ENCODE measurements around the gene TP53I11.

Gene TP53I11

DNA sequence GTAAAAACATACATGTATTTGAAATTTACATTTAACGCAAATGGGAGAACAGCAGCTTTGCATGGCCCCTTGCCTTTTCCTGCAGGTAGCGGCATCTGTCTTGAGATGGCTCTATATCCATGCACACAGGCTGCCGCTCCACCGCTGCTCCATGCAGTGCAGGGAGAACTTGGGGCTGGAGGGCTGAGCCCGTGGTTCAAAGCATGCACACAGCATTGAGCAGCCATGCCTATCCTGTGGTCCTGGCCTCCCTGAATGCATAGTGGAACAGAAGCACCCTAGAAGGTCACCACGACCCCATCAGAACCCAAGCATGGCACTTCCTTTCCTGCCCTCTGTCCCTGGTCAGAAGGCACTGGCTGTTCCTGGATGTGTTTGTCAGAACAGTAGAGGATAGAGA lies 35.0 kb upstream of the TP53I11 start:
- H3K4me1 Mint-ChIP-seq (ENCODE audit: low read depth) = peaks cover 5% of the 10 kb centered on the region
- H3K9me3 Mint-ChIP-seq = no peaks in the 10 kb centered on the region

DNA sequence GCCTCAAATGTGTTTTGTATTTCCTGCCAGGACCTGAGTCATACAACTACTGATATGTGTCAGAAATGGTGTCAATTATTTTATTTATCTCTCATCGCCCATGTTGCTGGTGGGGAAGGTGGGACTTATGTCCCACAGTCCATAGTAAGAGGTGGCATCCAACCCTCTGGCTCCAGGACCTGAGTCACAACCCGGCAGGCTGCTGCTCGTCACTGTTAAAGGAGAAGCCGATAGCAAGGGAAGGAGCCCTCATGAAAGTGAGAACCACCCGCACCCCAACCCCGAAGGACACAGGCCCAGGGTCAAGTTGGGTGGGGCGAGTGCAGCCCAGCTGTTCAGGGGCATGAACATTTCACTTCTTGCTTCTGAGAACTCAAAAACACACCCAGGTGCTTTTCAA lies 33.1 kb upstream of the TP53I11 start:
- Mint-ChIP-seq H3K36me3 (ENCODE audit: low read depth) (no peaks in the 10 kb centered on the region), H3K27ac (no peak overlapping the region), H3K9me3 (no peaks in the 10 kb centered on the region), H3K4me3 (no peak overlapping the region), H3K4me1 (ENCODE audit: low read depth) (peaks cover 7% of the 10 kb centered on the region), H3K27me3 (no peaks in the 10 kb centered on the region)
- DNase-seq = peak; percentile 25

More for the DNA sequence above, 35.0 kb upstream of the TP53I11 start:
- H3K27ac Mint-ChIP-seq = no peak overlapping the region
- peak; percentile 13 for DNase-seq
- no peak overlapping the region for H3K4me3 Mint-ChIP-seq
- H3K27me3 Mint-ChIP-seq = no peaks in the 10 kb centered on the region
- no peaks in the 10 kb centered on the region for H3K36me3 Mint-ChIP-seq (ENCODE audit: low read depth)

DNA sequence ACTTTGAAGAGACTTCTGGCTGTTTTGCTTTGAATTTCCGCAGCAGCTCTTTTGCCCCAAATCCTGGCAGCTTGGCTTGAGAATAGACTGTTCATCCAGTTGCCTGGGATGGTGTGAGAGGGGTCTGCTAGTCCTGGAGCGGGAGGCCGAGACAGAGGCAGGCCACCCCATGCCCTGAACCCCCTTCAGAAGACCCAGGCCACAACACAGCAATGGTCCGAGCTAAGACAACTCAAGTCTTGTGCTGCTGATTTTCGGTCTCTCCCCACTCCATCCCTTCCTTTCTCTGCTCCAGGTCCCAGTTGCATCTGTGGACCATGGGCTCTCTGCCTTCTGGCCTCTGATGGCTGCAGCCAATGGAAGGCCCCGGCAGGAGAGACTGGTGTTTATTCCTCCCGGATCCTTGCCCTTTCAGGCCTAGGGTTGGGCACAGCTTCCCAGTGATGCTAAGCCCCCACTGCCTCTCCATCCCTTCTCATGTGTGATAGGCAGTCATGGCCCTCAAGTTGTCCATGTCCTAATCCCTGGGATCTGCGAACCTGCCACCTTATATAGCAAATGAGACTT lies 31.9 kb upstream of the TP53I11 start:
- no peak overlapping the region for H3K4me3 Mint-ChIP-seq
- no peaks in the 10 kb centered on the region for H3K36me3 Mint-ChIP-seq (ENCODE audit: low read depth)
- H3K9me3 Mint-ChIP-seq = no peaks in the 10 kb centered on the region
- no peak overlapping the region for H3K27ac Mint-ChIP-seq
- DNase-seq = peak; percentile 8
- peaks cover 7% of the 10 kb centered on the region for H3K4me1 Mint-ChIP-seq (ENCODE audit: low read depth)
- no peaks in the 10 kb centered on the region for H3K27me3 Mint-ChIP-seq

DNA sequence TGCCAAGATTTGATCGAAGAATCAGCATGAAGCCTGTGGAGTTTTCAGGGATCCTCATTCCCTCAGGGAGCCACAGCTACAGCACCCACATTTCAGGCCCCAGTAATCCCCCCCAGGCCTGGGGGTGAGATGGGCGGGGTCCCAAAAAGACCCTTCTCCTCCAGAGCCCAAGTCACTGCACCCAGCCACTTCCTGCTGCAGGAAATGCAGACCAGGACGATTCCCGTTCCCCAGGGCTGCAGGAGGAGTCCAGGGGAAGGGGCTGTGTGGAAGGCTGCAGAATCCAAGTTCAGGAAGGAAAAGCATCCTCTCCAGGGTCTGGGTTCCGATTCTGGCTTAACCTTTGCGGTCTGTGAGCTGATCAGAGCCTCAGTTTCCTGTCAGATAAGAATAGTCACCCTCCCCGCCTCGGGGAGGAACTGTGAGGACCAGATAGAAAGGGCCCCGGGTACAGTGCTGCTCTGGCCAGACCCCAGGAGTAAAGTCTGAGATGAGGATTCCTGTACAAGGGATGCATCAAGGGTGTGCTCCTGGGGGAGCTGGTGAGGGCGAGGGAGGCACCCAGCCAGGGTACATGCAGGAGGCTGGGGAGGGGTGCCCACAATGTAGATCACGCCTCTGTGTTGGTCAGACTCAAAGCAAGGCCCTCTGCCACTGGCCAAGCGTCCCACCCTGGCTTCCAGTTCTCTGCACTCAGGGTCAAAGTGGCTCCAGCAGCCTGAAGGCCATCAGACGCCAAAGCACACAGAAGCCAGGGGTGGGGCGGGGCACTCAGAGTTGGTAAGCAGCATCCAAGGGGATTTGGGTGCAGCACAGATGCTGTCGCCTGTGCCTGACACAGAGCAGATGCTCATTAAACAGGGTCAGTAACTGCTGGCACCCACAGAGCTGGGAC lies 30.1 kb upstream of the TP53I11 start:
- H3K9me3 Mint-ChIP-seq = no peaks in the 10 kb centered on the region
- H3K4me1 Mint-ChIP-seq (ENCODE audit: low read depth) = peaks cover 7% of the 10 kb centered on the region
- no peak for DNase-seq
- H3K36me3 Mint-ChIP-seq (ENCODE audit: low read depth) = no peaks in the 10 kb centered on the region
- no peaks in the 10 kb centered on the region for H3K27me3 Mint-ChIP-seq
- no peak overlapping the region for H3K4me3 Mint-ChIP-seq
- H3K27ac Mint-ChIP-seq = no peak overlapping the region

DNA sequence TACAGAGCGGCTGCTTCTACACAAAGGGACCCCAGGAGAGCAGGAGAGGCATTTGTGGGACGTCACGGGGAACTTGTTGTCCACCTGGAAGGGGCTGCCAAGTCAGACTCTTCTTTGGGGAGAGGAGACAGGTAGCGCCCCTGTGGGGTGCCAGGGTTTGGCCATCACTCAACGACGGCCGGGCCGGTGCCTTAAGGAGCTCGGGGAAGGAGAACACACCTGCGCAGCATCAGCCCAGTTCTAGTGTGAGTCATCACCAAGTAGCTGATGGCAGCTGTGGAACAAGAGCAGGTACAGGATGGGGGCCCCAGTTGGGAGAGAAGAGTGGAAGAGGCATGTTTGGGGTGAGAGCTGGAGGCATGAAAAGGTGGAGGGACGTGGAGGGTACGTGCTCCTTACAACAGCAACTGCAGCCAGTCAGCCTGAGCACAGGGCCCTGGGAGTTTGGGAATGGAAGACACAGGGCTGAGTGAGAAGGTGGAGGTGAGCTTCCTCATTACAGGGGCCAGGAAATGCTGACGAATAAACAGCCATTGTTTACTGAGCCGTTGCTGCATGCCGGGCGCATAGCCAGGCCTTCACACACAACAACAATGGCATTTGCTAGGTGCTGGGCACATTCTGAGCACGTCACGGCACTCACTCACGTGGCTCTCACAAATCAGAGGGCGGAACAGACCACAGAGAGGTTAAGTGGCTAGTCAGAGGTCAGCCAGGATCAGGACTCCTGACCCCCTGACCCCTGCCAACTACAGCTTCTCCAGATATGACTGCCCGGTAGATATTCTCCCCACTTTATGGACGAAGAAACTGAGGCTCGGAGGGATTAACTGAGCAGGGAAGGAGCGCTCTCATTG lies 29.1 kb upstream of the TP53I11 start:
- Mint-ChIP-seq H3K27ac (no peak overlapping the region), H3K9me3 (no peaks in the 10 kb centered on the region), H3K4me1 (ENCODE audit: low read depth) (peaks cover 7% of the 10 kb centered on the region), H3K27me3 (no peaks in the 10 kb centered on the region), H3K36me3 (ENCODE audit: low read depth) (no peaks in the 10 kb centered on the region), H3K4me3 (no peak overlapping the region)
- DNase-seq = no peak

DNA sequence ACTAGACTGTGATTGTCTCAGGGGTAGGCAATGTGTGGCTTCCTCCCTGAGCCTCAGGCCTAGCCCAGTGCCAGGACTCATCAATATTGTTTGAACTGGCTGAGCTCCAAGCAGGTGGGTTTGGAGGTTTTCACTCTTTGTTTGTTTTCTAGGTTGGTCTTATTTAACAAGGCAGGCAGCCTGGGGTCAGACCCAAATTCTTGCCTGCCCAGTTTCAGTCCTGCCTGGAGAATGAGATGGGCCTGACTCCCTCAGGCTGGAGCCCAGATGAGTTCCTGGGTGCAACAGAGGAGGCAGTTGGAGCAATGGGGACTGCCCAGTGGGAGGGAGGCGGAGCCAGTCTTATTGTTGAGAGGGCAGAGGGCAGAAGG lies 28.3 kb upstream of the TP53I11 start:
- no peaks in the 10 kb centered on the region for H3K36me3 Mint-ChIP-seq (ENCODE audit: low read depth)

DNA sequence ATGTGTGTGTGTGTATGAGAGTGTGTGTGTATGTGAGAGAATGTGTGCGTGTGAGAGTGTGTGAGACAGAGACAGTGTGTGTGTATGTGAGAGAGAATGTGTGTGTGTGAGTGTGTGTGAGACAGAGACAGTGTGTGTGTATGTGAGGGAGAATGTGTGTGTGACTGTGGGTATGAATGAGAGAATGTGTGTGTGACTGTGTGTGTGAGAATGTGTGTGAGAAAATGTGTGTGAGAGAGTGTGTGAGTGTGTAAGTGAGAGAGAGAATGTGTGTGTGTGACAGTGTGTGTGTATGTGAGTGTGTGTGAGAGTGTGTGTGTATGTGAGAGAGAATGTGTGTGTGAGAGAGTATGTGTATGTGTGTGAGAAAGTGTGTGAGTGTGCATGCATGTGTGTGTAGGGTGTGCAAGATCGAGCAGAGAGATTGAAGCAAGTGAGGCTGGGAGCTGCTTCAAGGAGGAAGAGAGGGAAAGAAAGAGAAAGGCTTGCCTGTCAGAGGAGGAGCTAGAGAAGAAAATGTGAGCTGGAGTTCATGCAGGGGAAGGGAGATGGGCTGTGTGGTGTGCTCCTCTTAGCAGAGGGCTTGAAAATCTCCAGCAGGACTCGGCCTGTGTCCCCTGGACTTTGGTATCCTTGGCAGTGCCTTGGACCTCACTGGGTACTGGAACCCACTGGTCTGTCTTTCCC lies 27.7 kb upstream of the TP53I11 start:
- Mint-ChIP-seq H3K4me1 (ENCODE audit: low read depth) (peaks cover 10% of the 10 kb centered on the region), H3K4me3 (no peak overlapping the region), H3K9me3 (no peaks in the 10 kb centered on the region), H3K36me3 (ENCODE audit: low read depth) (no peaks in the 10 kb centered on the region), H3K27me3 (no peaks in the 10 kb centered on the region), H3K27ac (no peak overlapping the region)
- DNase-seq = no peak

More for the DNA sequence above, 28.3 kb upstream of the TP53I11 start:
- no peak for DNase-seq
- Mint-ChIP-seq H3K9me3 (no peaks in the 10 kb centered on the region), H3K4me3 (no peak overlapping the region), H3K27ac (no peak overlapping the region), H3K4me1 (ENCODE audit: low read depth) (peaks cover 10% of the 10 kb centered on the region), H3K27me3 (no peaks in the 10 kb centered on the region)

DNA sequence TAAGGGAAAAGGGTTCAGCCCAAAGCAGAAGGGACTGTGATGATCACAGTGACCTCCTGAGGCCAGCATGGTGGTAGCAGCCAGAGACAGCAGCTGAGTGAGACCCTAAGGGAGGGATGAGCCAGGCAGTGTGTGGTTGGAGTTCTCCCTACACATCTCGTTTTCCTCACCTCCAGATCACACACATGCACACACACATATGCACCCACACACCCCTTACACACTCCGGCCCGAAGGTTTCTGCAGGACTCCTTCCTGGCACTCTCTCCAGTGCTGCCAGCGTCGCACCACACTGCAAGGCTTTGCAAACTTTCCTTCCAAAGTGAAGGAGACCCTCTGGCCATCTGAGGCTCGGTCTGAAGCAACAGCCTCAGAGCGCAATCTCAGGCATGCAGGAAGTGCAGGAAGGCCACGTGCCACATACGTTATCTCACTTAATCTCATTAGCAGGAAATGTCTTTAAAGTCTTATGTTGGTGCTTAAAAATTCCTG lies 26.9 kb upstream of the TP53I11 start:
- peak; percentile 36 for DNase-seq
- Mint-ChIP-seq H3K9me3 (no peaks in the 10 kb centered on the region), H3K36me3 (ENCODE audit: low read depth) (no peaks in the 10 kb centered on the region), H3K4me1 (ENCODE audit: low read depth) (peaks cover 10% of the 10 kb centered on the region), H3K27me3 (no peaks in the 10 kb centered on the region), H3K27ac (no peak overlapping the region), H3K4me3 (no peak overlapping the region)

DNA sequence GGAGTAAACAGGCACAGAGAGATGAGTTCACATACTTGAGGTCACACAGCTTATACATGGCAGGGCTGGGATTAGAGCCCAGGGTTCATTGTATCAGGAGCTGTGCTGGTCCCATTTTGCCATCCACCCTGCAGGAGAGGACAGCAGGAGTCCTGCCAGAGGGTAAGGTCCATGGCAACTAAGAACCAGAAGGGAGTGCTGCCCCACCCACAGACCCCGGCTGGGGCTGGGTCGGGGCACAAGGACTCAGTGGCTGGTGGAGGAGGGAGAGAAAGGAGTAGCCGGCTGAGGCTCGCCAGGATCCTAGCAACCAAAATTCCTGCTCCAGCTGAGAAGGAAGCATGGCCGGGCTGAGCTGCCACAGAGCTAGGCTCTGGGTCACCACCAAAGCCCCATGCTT lies 25.9 kb upstream of the TP53I11 start:
- no peak for DNase-seq
- no peaks in the 10 kb centered on the region for H3K9me3 Mint-ChIP-seq
- H3K36me3 Mint-ChIP-seq (ENCODE audit: low read depth) = no peaks in the 10 kb centered on the region
- H3K4me3 Mint-ChIP-seq = no peak overlapping the region
- peaks cover 9% of the 10 kb centered on the region for H3K4me1 Mint-ChIP-seq (ENCODE audit: low read depth)
- H3K27ac Mint-ChIP-seq = no peak overlapping the region
- no peaks in the 10 kb centered on the region for H3K27me3 Mint-ChIP-seq

DNA sequence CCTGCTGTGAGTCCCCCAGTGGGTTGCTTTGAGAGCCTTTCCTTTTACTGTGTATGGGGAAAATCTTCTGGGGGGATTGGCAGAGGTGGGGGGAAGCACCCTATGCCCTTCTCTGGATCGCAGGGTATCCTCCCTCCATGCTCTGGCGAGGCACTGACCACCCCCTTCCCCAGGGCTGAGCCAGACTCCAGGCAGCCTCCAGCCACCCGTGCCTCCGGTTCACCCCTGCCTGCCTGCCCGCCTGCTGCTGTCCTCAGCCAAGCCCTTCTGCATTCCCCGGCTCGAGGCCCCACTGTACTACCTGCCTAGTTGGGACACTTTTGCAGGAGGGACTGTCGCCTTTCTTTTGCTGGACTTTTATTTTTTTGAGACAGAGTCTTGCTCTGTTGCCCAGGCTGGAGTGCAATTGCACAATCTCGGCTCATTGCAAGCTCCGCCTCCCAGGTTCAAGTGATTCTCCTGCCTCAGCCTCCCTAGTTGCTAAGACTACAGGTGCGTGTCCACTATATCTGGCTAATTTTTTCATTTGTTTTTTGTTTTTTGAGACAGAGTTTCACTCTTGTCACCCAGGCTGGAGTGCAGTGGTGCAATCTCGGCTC lies 23.8 kb upstream of the TP53I11 start:
- Mint-ChIP-seq H3K36me3 (ENCODE audit: low read depth) (no peaks in the 10 kb centered on the region), H3K4me1 (ENCODE audit: low read depth) (peaks cover 3% of the 10 kb centered on the region), H3K9me3 (no peaks in the 10 kb centered on the region), H3K27me3 (no peaks in the 10 kb centered on the region), H3K27ac (no peak overlapping the region), H3K4me3 (no peak overlapping the region)
- no peak for DNase-seq

DNA sequence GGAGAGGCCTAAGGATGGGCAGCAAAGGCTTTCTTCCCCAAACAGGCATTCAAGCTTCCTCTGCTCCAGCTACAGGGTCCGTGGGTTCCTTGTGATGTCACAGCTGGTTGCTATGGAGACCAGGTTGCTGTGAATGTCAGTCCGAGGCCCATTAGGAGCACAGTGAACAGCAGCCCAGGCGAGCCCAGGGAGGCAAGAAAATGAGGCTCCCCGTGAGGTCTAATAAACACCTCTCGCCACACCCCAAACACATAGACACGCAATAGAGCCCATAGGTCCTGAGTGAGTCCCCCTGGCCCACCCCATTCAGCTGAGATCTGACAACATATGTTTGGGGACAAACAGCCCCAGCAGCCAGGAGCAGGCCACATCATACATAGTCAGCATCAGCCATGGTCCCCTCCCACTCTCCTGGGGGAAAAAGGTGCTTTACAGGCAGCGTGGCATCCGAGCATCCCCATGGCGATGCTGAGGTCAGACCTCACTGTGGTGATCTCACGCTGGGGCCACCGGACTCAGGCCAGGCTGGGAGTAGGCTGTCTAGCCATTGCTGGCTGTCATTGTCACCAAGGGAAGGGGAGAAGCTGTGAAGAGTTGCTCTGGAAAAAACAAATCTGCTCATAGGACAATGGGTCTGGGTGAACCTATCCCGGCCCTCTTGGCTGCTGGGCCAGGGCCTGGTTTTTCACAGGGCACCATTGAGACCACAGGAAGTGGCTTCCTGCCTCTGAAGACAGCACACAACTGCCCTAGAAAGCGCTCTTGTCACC lies 23.1 kb upstream of the TP53I11 start:
- Mint-ChIP-seq H3K4me3 (no peak overlapping the region), H3K36me3 (ENCODE audit: low read depth) (no peaks in the 10 kb centered on the region), H3K4me1 (ENCODE audit: low read depth) (peaks cover 3% of the 10 kb centered on the region), H3K27me3 (no peaks in the 10 kb centered on the region), H3K27ac (no peak overlapping the region), H3K9me3 (no peaks in the 10 kb centered on the region)
- DNase-seq = no peak

DNA sequence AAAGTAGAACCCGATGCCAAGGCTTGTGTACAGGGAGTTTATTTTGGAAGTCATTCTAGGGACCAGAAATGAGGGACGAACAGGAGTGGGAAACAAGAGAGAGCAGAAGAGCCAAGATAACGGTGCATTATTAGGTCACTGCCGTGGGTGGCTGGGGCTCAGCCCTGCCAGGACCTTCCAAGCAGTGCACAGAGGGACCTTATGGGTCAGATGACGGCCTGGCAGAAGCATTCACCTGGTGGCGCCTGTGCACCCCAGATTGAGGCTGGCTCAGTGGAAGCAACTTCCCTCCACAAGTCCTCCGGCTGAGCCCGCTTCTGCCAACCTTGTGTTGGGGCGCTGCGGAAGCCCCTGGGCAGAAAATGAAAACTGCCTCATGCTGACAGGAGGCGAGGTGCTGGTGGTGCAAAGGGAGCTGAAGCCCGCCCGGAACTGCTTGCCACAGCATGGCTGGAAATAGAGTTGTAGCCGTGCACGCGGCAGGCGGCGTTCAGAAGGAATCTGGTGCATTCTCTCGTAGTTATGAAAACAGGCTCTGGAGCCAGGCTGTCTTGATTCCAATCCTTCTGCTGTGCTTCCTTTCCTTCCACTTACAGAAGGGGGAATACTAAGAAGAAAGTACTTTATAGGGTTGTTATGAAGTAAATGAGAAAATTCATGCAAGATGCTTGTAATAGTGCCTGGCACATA lies 22.2 kb upstream of the TP53I11 start:
- H3K4me1 Mint-ChIP-seq (ENCODE audit: low read depth) = peaks cover 3% of the 10 kb centered on the region

DNA sequence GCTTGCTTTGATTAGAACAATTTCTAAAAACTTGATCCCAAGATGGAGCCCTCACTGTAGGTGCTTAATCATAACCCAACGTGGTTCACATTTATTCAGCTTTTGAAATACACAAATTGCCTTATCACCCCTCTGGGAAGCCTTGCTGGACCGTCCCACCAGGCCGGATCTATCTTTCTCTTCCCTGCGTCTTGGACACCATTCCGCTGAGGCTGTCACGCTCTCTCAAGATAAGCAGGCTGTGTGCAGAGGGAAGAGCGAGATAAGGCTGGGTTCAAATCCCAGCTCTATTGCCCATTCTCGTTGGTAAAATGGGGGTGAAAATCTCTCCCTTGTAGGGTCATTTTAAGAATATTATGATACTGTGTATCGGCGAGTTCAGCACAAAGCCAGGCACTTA lies 20.5 kb upstream of the TP53I11 start:
- H3K4me1 Mint-ChIP-seq (ENCODE audit: low read depth) = peaks cover 3% of the 10 kb centered on the region
- no peak overlapping the region for H3K4me3 Mint-ChIP-seq
- H3K27ac Mint-ChIP-seq = no peak overlapping the region
- no peak for DNase-seq
- no peaks in the 10 kb centered on the region for H3K27me3 Mint-ChIP-seq
- no peaks in the 10 kb centered on the region for H3K9me3 Mint-ChIP-seq
- no peaks in the 10 kb centered on the region for H3K36me3 Mint-ChIP-seq (ENCODE audit: low read depth)

More for the DNA sequence above, 22.2 kb upstream of the TP53I11 start:
- H3K36me3 Mint-ChIP-seq (ENCODE audit: low read depth) = no peaks in the 10 kb centered on the region
- H3K4me3 Mint-ChIP-seq = no peak overlapping the region
- H3K9me3 Mint-ChIP-seq = no peaks in the 10 kb centered on the region
- H3K27ac Mint-ChIP-seq = no peak overlapping the region
- no peaks in the 10 kb centered on the region for H3K27me3 Mint-ChIP-seq
- no peak for DNase-seq

All from activated T-cell treated with anti-CD3 and anti-CD28 coated beads, Interleukin-2, amount 50 U/mL, for 24 hours (primary cell).